Suprapubic skin (tissue), 4 donors: ENCODE results near the gene APOO.

Source experiments
- EP300 ChIP-seq: sonication (generic); formaldehyde crosslinking; IDR thresholded peaks from one replicate; pipeline ENCODE4 v1.6.1; 2017; ENCODE audit warnings: antibody characterized with exemption
- POLR2AphosphoS5 ChIP-seq, 3 donors: sonication (generic); formaldehyde crosslinking; IDR thresholded peaks; one replicate each; pipeline ENCODE4 v1.6.1; 2017; ENCODE audit warnings: antibody characterized with exemption in 3 of 3
- TF ChIP-seq, protein P1 (sequence below), 2 donors: fragments of 200-600 bp in 1 of 2; fragments of 450-650 bp in 1 of 2; sonication (generic) in 1 of 2; IDR thresholded peaks; one replicate each; pipeline ENCODE4 v1.5.1; 2016 to 2019; ENCODE audit warnings: antibody characterized with exemption in 2 of 2, mild to moderate bottlenecking in 1 of 2, moderate library complexity in 1 of 2

DNA sequence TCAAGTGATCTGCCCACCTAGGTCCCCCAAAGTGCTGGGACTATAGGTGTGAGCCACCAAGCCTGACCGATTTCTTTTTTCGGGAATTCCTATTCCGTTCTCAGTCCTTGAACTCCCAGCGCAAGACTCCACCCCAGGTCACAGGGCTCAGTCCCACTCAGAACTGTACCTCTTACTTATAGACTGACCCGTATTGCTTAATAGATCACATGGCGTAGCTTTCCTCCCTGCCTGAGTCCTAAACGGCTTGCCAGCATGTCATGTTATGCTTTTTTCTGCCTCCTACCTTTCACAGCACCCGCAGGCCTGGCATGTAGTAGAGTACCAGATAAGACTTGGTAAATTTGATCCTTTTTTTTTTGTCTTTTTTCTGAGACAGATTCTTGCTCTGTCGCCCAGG, 102.3 kb downstream of the APOO start:
- TF ChIP-seq, protein P1, sequence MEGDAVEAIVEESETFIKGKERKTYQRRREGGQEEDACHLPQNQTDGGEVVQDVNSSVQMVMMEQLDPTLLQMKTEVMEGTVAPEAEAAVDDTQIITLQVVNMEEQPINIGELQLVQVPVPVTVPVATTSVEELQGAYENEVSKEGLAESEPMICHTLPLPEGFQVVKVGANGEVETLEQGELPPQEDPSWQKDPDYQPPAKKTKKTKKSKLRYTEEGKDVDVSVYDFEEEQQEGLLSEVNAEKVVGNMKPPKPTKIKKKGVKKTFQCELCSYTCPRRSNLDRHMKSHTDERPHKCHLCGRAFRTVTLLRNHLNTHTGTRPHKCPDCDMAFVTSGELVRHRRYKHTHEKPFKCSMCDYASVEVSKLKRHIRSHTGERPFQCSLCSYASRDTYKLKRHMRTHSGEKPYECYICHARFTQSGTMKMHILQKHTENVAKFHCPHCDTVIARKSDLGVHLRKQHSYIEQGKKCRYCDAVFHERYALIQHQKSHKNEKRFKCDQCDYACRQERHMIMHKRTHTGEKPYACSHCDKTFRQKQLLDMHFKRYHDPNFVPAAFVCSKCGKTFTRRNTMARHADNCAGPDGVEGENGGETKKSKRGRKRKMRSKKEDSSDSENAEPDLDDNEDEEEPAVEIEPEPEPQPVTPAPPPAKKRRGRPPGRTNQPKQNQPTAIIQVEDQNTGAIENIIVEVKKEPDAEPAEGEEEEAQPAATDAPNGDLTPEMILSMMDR (IDR thresholded peaks at IDR 0.05), result no peak
- TF ChIP-seq EP300 (no peak), POLR2AphosphoS5 (IDR thresholded peaks at IDR 0.05) (no peak)
